Astrocyte (in vitro differentiated cells and primary cell): ENCODE results near the gene TMOD1.

Experiments
- CTCF ChIP-seq: IDR thresholded peaks from 2 replicates; pipeline ENCODE4 v1.5.1; 2011; ENCODE audit warnings: low read depth, mild to moderate bottlenecking, inconsistent platforms, low read length, moderate library complexity; ENCODE audit not compliant: insufficient read depth
- EZH2 ChIP-seq: IDR thresholded peaks from 2 replicates; pipeline ENCODE4 v1.6.1; 2012; ENCODE audit warnings: mild to moderate bottlenecking, low read length, inconsistent platforms; ENCODE audit not compliant: insufficient read depth

- no peak for TF ChIP-seq CTCF
- no peak for TF ChIP-seq EZH2
These were observed 10.4 kb downstream of the TMOD1 start for GRCh38 chr9:97511655-97512427.
